Testis (tissue), 2 donors: ENCODE measurements around the gene ZFP64.

Source experiments
- CTCF ChIP-seq, 3 experiments: fragments of 450-650 bp in 2 of 3; fragments of 200-600 bp in 1 of 3; sonication (generic) in 1 of 3; IDR thresholded peaks; one replicate each; pipeline ENCODE4 v1.5.1; 2016 to 2019; ENCODE audit warnings: antibody characterized with exemption in 3 of 3, mild to moderate bottlenecking in 2 of 3, moderate library complexity in 1 of 3
- POLR2A ChIP-seq: fragments of 450-650 bp; IDR thresholded peaks from one replicate; pipeline ENCODE4 v1.6.1; 2017; ENCODE audit warnings: antibody characterized with exemption, mild to moderate bottlenecking, moderate library complexity

DNA sequence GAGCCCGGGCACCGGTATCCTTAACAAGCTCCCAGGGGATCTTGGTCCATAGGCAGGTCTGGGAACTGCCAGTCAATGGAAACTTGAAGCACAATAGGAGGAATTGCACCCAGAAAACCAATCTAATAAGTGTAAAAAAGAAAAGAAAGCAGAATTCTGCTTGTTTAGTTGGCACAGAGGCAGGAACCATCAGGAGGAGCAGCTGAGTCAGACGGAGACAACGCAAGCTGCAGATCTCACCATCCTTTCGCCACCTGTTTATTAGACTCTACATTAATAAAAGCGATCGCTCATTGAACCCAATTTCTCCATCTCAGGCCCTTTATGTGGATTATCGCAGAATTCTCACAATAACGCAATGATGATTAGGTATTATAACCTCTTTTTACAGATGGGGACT, 9.8 kb downstream of the ZFP64 start:
- TF ChIP-seq CTCF (IDR thresholded peaks at IDR 0.05), result no peak
- no peak for TF ChIP-seq POLR2A
